Osteocyte (in vitro differentiated cells): ENCODE results near the gene TRPV2. TPM values are rescaled to one million over a fixed set of nuclear protein-coding genes. Genes with fewer than 3 reads are reported as not detected.

Experiments
- DNase-seq: peaks from one replicate; pipeline ENCODE4 v3.0.0; 2021; ENCODE audit warnings: mixed read lengths; ENCODE audit not compliant: unreplicated experiment; ENCODE audit errors: extremely low spot score
- H3K27ac Mint-ChIP-seq: one replicate; pipeline ENCODE4 v1.8.0; 2021; ENCODE audit warnings: mild to moderate bottlenecking, mixed read lengths; ENCODE audit not compliant: unreplicated experiment
- H3K27me3 Mint-ChIP-seq: one replicate; pipeline ENCODE4 v1.8.0; 2021; ENCODE audit warnings: mixed read lengths; ENCODE audit not compliant: unreplicated experiment
- H3K36me3 Mint-ChIP-seq: one replicate; pipeline ENCODE4 v1.8.0; 2021; ENCODE audit warnings: mixed read lengths; ENCODE audit not compliant: unreplicated experiment
- H3K4me1 Mint-ChIP-seq: one replicate; pipeline ENCODE4 v1.8.0; 2021; ENCODE audit warnings: mixed read lengths; ENCODE audit not compliant: unreplicated experiment
- H3K4me3 Mint-ChIP-seq: one replicate; pipeline ENCODE4 v1.8.0; 2021; ENCODE audit warnings: mild to moderate bottlenecking, moderate library complexity, mixed read lengths; ENCODE audit not compliant: unreplicated experiment
- H3K9me3 Mint-ChIP-seq: one replicate; pipeline ENCODE4 v1.8.0; 2021; ENCODE audit warnings: mixed read lengths; ENCODE audit not compliant: unreplicated experiment
- total RNA-seq: library from RNA; stranded (reverse); gene quantifications from 2 replicates; pipeline ENCODE4 v1.2.1, GENCODE V29; 2021
- TF ChIP-seq, protein P1 (sequence below): fragments of 200-600 bp; sonication (generic); IDR thresholded peaks from 2 replicates; pipeline ENCODE4 v1.5.0; 2021; ENCODE audit warnings: antibody characterized with exemption, mild to moderate bottlenecking, moderate library complexity

The TRPV2 gene
- total RNA-seq, 1 donor from 2014 or later, result 1.3 TPM

- TF ChIP-seq, protein P1, sequence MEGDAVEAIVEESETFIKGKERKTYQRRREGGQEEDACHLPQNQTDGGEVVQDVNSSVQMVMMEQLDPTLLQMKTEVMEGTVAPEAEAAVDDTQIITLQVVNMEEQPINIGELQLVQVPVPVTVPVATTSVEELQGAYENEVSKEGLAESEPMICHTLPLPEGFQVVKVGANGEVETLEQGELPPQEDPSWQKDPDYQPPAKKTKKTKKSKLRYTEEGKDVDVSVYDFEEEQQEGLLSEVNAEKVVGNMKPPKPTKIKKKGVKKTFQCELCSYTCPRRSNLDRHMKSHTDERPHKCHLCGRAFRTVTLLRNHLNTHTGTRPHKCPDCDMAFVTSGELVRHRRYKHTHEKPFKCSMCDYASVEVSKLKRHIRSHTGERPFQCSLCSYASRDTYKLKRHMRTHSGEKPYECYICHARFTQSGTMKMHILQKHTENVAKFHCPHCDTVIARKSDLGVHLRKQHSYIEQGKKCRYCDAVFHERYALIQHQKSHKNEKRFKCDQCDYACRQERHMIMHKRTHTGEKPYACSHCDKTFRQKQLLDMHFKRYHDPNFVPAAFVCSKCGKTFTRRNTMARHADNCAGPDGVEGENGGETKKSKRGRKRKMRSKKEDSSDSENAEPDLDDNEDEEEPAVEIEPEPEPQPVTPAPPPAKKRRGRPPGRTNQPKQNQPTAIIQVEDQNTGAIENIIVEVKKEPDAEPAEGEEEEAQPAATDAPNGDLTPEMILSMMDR, result no peak
- H3K27ac Mint-ChIP-seq, result no peak overlapping the region
- no peaks in the 10 kb centered on the region for H3K27me3 Mint-ChIP-seq
- peaks cover 25% of the 10 kb centered on the region for H3K4me1 Mint-ChIP-seq
- H3K4me3 Mint-ChIP-seq, result no peak overlapping the region
- DNase-seq, result no peak
- H3K9me3 Mint-ChIP-seq, result no peaks in the 10 kb centered on the region
- no peaks in the 10 kb centered on the region for H3K36me3 Mint-ChIP-seq
Measured at GRCh38 chr17:16423226-16423872, 8.0 kb downstream of the TRPV2 start.

DNA sequence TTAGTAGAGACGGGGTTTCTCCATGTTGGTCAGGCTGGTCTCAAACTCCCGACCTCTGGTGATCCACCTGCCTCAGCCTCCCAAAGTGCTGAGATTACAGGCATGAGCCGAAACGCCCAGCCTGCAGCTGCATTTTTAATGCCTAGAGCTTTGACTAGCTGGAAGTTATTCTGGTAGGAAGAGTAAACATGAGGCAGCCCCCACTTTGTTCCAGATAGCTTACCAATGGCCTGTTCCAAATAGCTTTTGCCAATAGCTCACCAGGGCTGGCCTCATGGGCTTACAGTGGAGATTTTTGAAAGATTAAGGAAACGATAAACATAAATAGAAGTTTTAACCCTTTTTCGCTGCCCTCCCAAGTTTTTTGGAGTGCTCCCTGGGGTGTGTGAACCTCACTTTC is 9.8 kb downstream of the TRPV2 start:
- Mint-ChIP-seq H3K4me3 (no peak overlapping the region), H3K36me3 (no peaks in the 10 kb centered on the region), H3K27ac (no peak overlapping the region), H3K9me3 (no peaks in the 10 kb centered on the region), H3K27me3 (no peaks in the 10 kb centered on the region), H3K4me1 (peaks cover 6% of the 10 kb centered on the region)
- no peak for DNase-seq
- TF ChIP-seq, protein P1, result no peak

- Mint-ChIP-seq H3K4me3 (no peak overlapping the region), H3K4me1 (no peaks in the 10 kb centered on the region), H3K9me3 (no peaks in the 10 kb centered on the region), H3K27me3 (no peaks in the 10 kb centered on the region), H3K27ac (no peak overlapping the region), H3K36me3 (no peaks in the 10 kb centered on the region)
- TF ChIP-seq, protein P1, result no peak
- no peak for DNase-seq
Measured at GRCh38 chr17:16425698-16426659, 10.6 kb downstream of the TRPV2 start.

DNA sequence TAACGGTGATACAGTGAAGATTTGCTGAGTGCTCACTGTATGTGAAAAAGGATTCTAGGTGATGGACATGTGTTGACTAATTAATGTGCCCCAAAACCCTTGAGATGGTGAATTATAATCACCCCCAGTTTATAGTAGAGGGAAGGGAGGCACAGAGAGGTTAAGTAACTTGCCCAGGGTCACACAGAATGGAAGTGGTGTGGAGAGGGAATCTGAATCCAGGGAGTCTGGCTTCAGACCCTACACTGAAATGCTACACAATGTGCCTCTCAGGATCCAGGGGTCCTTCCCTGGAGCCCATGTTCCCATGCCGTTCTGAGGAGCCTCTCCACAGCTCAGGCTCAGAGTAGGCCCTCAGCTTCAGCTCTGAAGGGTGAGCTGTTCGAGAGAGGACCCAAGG is 11.6 kb downstream of the TRPV2 start:
- Mint-ChIP-seq H3K4me3 (no peak overlapping the region), H3K36me3 (no peaks in the 10 kb centered on the region)

More for the DNA sequence above, 11.6 kb downstream of the TRPV2 start:
- Mint-ChIP-seq H3K27ac (no peak overlapping the region), H3K4me1 (no peaks in the 10 kb centered on the region), H3K9me3 (no peaks in the 10 kb centered on the region), H3K27me3 (no peaks in the 10 kb centered on the region)
- TF ChIP-seq, protein P1, result no peak
- no peak for DNase-seq
